Thymus (tissue), 11 donors: Measurements from ENCODE around the gene GPR4. TPM values are rescaled to one million over a fixed set of nuclear protein-coding genes. Genes with fewer than 3 reads are reported as not detected.
A peak's percentile ranks its signal among the peaks of the same experiment; 100 is the strongest.
"Not testable (repeated sequence)": the region's sequence is repeated elsewhere in the genome, so short reads cannot be mapped to it uniquely, and the experiment has no call there.

ENCODE experiments used
- DNase-seq, 9 donors: peaks; one replicate each; pipeline ENCODE4 v3.0.0-alpha.2; 2013; ENCODE audit warnings: low spot score in 9 of 9, low read depth in 6 of 9, missing footprints in 1 of 9
- H3K27ac ChIP-seq, 2 donors: one replicate each; pipeline ENCODE4 v1.5.1; 2013; ENCODE audit warnings: control low read depth in 1 of 2, low read depth in 1 of 2, low read length in 1 of 2, mild to moderate bottlenecking in 1 of 2, moderate library complexity in 1 of 2
- H3K27me3 ChIP-seq, 2 donors: one replicate each; pipeline ENCODE4 v1.5.1; 2013; ENCODE audit warnings: low read length in 1 of 2; ENCODE audit not compliant: control insufficient read depth in 2 of 2, insufficient read depth in 1 of 2
- H3K36me3 ChIP-seq, 2 donors: one replicate each; pipeline ENCODE4 v1.5.1; 2013; ENCODE audit warnings: low read length in 1 of 2, mild to moderate bottlenecking in 1 of 2, moderate library complexity in 1 of 2; ENCODE audit not compliant: control insufficient read depth in 2 of 2, insufficient read depth in 2 of 2
- H3K4me1 ChIP-seq, 2 donors: one replicate each; pipeline ENCODE4 v1.5.1; 2013; ENCODE audit warnings: low read length in 2 of 2; ENCODE audit not compliant: control insufficient read depth in 2 of 2, insufficient read depth in 2 of 2
- H3K4me3 ChIP-seq, 2 donors: one replicate each; pipeline ENCODE4 v1.5.1; 2013; ENCODE audit warnings: low read length in 2 of 2, control low read depth in 1 of 2, mild to moderate bottlenecking in 1 of 2
- H3K9me3 ChIP-seq, 2 donors: one replicate each; pipeline ENCODE4 v1.5.1; 2013; ENCODE audit warnings: low read length in 1 of 2, mild to moderate bottlenecking in 1 of 2; ENCODE audit not compliant: control insufficient read depth in 2 of 2, insufficient read depth in 1 of 2
- WGBS: extraction: QIAGEN DNeasy Blood & Tissue Kit; methylation state at CpG from one replicate; pipeline ENCODE4 v1.1.7; 2013; 5-methylcytosine and 5-hydroxymethylcytosine counted together
- polyA plus RNA-seq: library from polyadenylated mRNA; stranded (reverse); fragments of 200-250 nt; gene quantifications from one replicate; pipeline ENCODE4 v1.2.3, GENCODE V29; 2013
- total RNA-seq: library from RNA; stranded (reverse); fragments of 120-200 nt; gene quantifications from one replicate; pipeline ENCODE4 v1.2.4, GENCODE V29; 2013
- donor health status: healthy.

GPR4 gene
- total and polyA plus RNA-seq, 2 donors: 0.09 to 1.3 TPM

DNA sequence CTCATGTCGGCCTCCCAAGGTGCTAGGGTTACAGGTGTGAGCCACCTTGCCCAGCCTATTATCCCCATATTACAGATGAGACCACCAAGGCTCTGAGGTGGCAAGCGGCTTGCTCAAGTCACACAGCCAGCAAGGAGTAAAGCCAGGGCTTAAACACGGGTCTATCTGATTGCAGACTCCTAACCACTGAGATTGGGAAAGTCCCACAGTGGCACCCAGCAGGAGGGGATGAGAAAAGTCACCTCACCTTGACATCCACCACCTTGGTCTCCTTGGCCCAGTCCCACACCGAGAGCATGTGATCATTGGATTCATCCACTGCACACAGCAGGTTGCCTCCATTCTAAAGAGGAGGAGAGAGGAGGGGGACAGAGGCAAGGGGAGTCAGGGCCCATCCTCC, 27.7 kb upstream of the GPR4 start:
- no peaks in the 10 kb centered on the region for H3K27me3 ChIP-seq
- no peaks in the 10 kb centered on the region for H3K4me1 ChIP-seq
- no peak for DNase-seq
- H3K9me3 ChIP-seq: no peaks in the 10 kb centered on the region
- no peak overlapping the region for H3K4me3 ChIP-seq
- no peak overlapping the region for H3K27ac ChIP-seq
- peaks cover 28 to 39% of the 10 kb centered on the region in 2 donors for H3K36me3 ChIP-seq
- WGBS: 86% methylated on average over 4 of the region's 4 CpGs

GRCh38 chr19:45628219-45628618, 26.2 kb upstream of the GPR4 start:
- not testable (repeated sequence) for H3K27ac ChIP-seq, H3K27me3 ChIP-seq, H3K9me3 ChIP-seq, H3K4me1 ChIP-seq, H3K4me3 ChIP-seq, DNase-seq
- WGBS: 99% methylated on average over 7 of the region's 7 CpGs
- H3K36me3 ChIP-seq: peaks cover 33 to 42% of the 10 kb centered on the region in 2 donors

- Histone ChIP-seq H3K27ac (no peak overlapping the region), H3K27me3 (no peaks in the 10 kb centered on the region), H3K4me1 (no peaks in the 10 kb centered on the region), H3K9me3 (no peaks in the 10 kb centered on the region), H3K36me3 (peaks cover 48 to 55% of the 10 kb centered on the region in 2 donors), H3K4me3 (no peak overlapping the region)
- WGBS: 98% methylated on average over 1 of the region's 1 CpG
- DNase-seq: no peak
These were observed 22.0 kb upstream of the GPR4 start for GRCh38 chr19:45623984-45624383.

DNA sequence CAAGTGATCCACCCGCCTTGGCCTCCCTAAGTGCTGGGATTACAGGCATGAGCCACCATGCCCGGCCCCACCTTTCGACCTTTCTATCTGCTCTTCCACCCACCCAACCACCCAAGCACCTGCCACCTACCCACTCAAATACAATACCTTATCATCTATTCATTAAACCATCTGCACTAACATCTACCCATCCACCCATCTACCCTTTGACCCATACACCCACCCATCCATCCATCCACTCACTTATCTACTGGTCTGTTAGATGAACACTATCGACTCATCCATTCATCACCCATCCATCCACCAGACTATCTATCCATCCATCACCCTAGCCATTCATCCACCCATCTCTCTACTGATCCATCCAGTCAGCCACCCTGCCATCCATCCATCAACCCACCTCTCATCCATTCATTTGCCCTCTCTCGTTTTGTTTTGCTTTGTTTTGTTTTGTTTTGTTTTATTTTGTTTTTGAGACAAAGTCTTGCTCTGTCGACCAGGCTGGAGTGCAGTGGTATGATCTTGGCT, 20.0 kb upstream of the GPR4 start:
- no peaks in the 10 kb centered on the region for H3K9me3 ChIP-seq
- H3K4me3 ChIP-seq: no peak overlapping the region
- no peaks in the 10 kb centered on the region for H3K4me1 ChIP-seq
- H3K27ac ChIP-seq: no peak overlapping the region
- no peaks in the 10 kb centered on the region for H3K27me3 ChIP-seq
- H3K36me3 ChIP-seq: peaks cover 46 to 59% of the 10 kb centered on the region in 2 donors
- 96% methylated on average over 6 of the region's 6 CpGs for WGBS
- no peak for DNase-seq

- no peak for DNase-seq
- no peaks in the 10 kb centered on the region for H3K9me3 ChIP-seq
- no peak overlapping the region for H3K4me3 ChIP-seq
- H3K27ac ChIP-seq: no peak overlapping the region
- WGBS: 97% methylated on average over 17 of the region's 17 CpGs
- H3K4me1 ChIP-seq: peaks cover 0 to under 1% of the 10 kb centered on the region in 2 donors
- peaks cover 44 to 57% of the 10 kb centered on the region in 2 donors for H3K36me3 ChIP-seq
- H3K27me3 ChIP-seq: no peaks in the 10 kb centered on the region
These were observed 19.4 kb upstream of the GPR4 start for GRCh38 chr19:45621389-45621788.

DNA sequence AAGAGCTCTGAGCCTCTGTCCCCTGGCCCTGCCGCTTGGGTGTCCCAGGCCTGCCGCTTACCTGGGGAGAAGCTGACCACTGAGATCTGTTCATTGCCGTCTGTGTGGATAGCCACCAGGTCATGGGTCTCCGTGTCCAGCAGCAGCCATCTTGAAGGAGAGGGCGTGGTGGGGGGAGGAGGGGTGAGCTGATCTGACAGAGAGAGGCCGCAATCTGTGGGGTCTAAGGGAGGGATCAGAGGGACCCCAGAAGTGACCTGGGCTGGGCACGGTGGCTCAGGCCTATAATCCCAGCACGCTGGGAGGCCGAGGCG, 14.6 kb upstream of the GPR4 start:
- H3K4me1 ChIP-seq: peaks cover 0 to 6% of the 10 kb centered on the region in 2 donors
- no peak for DNase-seq
- no peak overlapping the region for H3K4me3 ChIP-seq
- 99% methylated on average over 10 of the region's 10 CpGs for WGBS
- H3K27me3 ChIP-seq: no peaks in the 10 kb centered on the region
- H3K36me3 ChIP-seq: peaks cover 59 to 84% of the 10 kb centered on the region in 2 donors
- no peak overlapping the region for H3K27ac ChIP-seq
- H3K9me3 ChIP-seq: peaks cover 0 to 4% of the 10 kb centered on the region in 2 donors

DNA sequence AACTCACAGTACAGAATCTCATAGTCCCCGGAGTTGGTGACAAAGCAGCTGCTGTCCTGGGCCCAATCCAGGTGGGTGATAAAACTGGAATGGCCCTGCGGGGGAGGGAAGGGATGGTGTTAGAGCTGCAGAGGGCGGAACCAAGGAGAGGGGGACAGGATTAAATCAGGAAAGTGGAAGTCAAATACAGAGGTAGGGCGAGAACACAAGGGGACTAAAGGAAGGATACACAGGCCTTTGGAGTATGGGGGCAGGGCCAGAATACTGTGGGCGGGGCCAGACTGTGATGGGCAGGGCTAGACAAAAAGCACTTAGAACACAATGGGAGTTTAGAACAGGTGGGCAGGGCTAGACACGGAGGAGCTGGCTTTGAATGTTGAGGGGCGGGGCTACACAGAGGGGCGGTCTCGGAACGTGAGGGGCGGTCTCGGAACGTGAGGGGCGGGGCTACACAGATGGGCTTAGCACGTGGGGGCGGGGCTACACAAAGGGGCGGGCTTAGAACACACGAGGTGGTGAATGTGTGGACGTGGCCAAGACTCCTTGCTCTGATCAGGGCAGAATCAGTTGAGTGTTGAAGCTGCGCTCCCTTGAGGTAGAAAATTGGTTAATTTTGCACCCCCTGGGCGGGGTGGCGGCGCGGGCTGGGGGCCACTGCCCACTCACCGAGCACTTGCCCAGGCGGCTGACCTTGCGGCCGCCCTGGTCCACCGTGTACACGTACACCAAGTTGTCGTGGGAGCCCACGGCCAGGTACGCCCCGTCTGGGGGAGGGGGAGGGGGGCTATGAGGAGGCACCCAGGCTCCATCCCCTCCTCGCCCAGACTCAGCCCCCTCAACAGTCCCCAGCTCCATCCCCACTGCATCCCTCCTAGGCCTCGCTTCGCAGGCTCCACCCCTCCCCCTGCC, 14.0 kb upstream of the GPR4 start:
- Histone ChIP-seq H3K9me3 (peaks cover 0 to 4% of the 10 kb centered on the region in 2 donors), H3K27ac (no peak overlapping the region), H3K4me3 (no peak overlapping the region), H3K4me1 (peaks cover 0 to 6% of the 10 kb centered on the region in 2 donors), H3K27me3 (no peaks in the 10 kb centered on the region), H3K36me3 (peaks cover 53 to 79% of the 10 kb centered on the region in 2 donors)
- peak in 8 of 9 donors; percentile 23 to 73 (median 49) for DNase-seq
- 87% methylated on average over 37 of the region's 37 CpGs for WGBS

DNA sequence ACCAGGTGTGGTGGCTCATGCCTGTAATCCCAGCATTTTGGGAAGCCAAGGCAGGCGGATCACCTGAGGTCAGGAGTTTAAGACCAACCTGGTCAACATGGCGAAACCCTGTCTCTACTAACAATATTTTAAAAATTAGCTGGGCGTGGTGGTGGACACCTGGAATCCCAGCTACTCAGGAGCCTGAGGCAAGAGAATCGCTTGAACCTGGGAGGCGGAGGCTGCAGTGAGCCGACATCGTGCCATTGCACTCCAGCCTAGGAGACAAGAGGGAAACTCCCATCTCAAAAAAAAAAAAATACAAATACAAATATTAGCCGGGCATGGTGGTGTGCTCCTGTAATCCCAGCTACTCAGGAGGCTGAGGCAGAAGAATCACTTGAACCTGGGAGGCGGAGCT, 13.0 kb upstream of the GPR4 start:
- 97% methylated on average over 9 of the region's 9 CpGs for WGBS

GRCh38 chr19:45613926-45614725, 12.1 kb upstream of the GPR4 start:
- Histone ChIP-seq H3K36me3 (peaks cover 51 to 69% of the 10 kb centered on the region in 2 donors), H3K27me3 (no peaks in the 10 kb centered on the region), H3K27ac (peak overlapping the region in 1 of 2 donors; percentile 5), H3K4me1 (peaks cover 0 to 6% of the 10 kb centered on the region in 2 donors), H3K9me3 (peaks cover 2 to 4% of the 10 kb centered on the region in 2 donors), H3K4me3 (no peak overlapping the region)
- 95% methylated on average over 10 of the region's 10 CpGs for WGBS
- no peak for DNase-seq

More for the DNA sequence above, 13.0 kb upstream of the GPR4 start:
- H3K27me3 ChIP-seq, H3K27ac ChIP-seq, DNase-seq, H3K9me3 ChIP-seq, H3K4me1 ChIP-seq, H3K4me3 ChIP-seq: not testable (repeated sequence)
- peaks cover 50 to 71% of the 10 kb centered on the region in 2 donors for H3K36me3 ChIP-seq
